ENCODE data around the gene SERINC5. TPM values are rescaled to one million over a fixed set of nuclear protein-coding genes. Genes with fewer than 3 reads are reported as not detected.

The SERINC5 gene
- total and polyA plus RNA-seq, 2 of the 4 experiments (the other 2 are of a cell fraction): 5.0 to 8.1 TPM

DNA sequence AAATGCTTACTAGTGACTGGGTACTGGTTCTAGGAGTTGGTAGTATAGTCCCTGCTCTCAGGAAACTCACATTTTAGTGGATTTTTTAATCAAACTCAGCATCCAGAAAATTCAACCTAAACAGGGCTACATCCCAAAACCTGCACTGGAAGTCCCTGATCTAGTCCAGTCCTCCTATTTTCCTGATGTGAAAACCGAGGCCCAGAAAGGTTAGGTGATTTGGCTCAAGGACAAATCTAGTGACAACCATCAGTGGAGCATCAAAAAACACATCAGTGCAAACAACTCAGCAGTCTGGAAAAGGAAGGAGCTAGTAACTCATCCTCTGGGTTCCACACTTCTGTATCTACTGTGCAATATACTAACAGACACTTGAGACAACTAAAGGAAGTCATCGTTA is 38.2 kb downstream of the SERINC5 start:
- H3K4me3 ChIP-seq (ENCODE audit: insufficient read depth, low read depth, low read length): no peak overlapping the region
- in situ Hi-C loops (cut with MboI; ENCODE audit: low sequenced_read_pairs): no loop called here
- no peak overlapping the region for H2BK5ac ChIP-seq (ENCODE audit: low read depth, low read length, poor library complexity, severe bottlenecking)
- DNase-seq (no peak), ATAC-seq (ENCODE audit: low read depth) (no peak)
- H3K9ac ChIP-seq (ENCODE audit: low read depth, low read length): no peak overlapping the region
- no peak overlapping the region for H2AK9ac ChIP-seq (replicated peaks; ENCODE audit: low read depth, low read length, poor library complexity)
- peaks cover 8% of the 10 kb centered on the region; the same call in 1 of the 2 replicates for H3K9me1 ChIP-seq (ENCODE audit: insufficient read depth, low read length)
- H2AFZ ChIP-seq (replicated peaks; ENCODE audit: low read length, poor library complexity): no peak overlapping the region
- no peaks in the 10 kb centered on the region for H3K36me3 ChIP-seq (ENCODE audit: control insufficient read depth, insufficient read depth, low read length)
- no peak overlapping the region for H3K27ac ChIP-seq (ENCODE audit: insufficient read depth, low read length)
- H3K27me3 ChIP-seq (ENCODE audit: control insufficient read depth, insufficient read depth, low read length): no peaks in the 10 kb centered on the region
- H2BK20ac ChIP-seq (ENCODE audit: low read depth, low read length): no peak overlapping the region
- H3K4me2 ChIP-seq (ENCODE audit: low read depth, low read length): no peak overlapping the region
- no peak overlapping the region for H4K8ac ChIP-seq (ENCODE audit: low read depth in 2 of 2, low read length in 2 of 2)
- no peak overlapping the region for H3K18ac ChIP-seq (ENCODE audit: low read depth, low read length)
- H3K14ac ChIP-seq (replicated peaks; ENCODE audit: low read depth, low read length): no peak overlapping the region
- no TSS peak for BruUV-seq (replicated peaks)
- H2BK15ac ChIP-seq (ENCODE audit: low read depth, low read length): no peak overlapping the region
- POLR2A ChIA-PET (ENCODE audit: unreplicated experiment): no interaction called here
- CTCF ChIA-PET: no interaction called here
- H3K56ac ChIP-seq (ENCODE audit: extremely low read depth, insufficient read depth, low read length): no peak overlapping the region
- 0 out of 2 replicates have a peak, but pooled peaks cover 2% of the 10 kb centered on the region for H3K4me1 ChIP-seq (ENCODE audit: control insufficient read depth, insufficient read depth, low read length)
- H3K4ac ChIP-seq (ENCODE audit: low read depth, low read length): no peak overlapping the region
- intact Hi-C loops (cut with micrococcal nuclease): no loop called here
- no peak overlapping the region for H2AK5ac ChIP-seq (ENCODE audit: low read depth, low read length)
- dilution Hi-C loops (cut with HindIII; ENCODE audit: low sequenced_read_pairs, unreplicated experiment): no loop called here
- H4K91ac ChIP-seq (ENCODE audit: insufficient read depth, low read depth, low read length): no peak overlapping the region
- TF ChIP-seq, protein P1, sequence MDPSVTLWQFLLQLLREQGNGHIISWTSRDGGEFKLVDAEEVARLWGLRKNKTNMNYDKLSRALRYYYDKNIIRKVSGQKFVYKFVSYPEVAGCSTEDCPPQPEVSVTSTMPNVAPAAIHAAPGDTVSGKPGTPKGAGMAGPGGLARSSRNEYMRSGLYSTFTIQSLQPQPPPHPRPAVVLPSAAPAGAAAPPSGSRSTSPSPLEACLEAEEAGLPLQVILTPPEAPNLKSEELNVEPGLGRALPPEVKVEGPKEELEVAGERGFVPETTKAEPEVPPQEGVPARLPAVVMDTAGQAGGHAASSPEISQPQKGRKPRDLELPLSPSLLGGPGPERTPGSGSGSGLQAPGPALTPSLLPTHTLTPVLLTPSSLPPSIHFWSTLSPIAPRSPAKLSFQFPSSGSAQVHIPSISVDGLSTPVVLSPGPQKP (IDR thresholded peaks at IDR 0.05; ENCODE audit: borderline replicate concordance, low read depth, low read length): no peak
- TF ChIP-seq SMC3 (IDR thresholded peaks at IDR 0.05; ENCODE audit: low read depth, low read length): no peak
- TF ChIP-seq, protein P2, sequence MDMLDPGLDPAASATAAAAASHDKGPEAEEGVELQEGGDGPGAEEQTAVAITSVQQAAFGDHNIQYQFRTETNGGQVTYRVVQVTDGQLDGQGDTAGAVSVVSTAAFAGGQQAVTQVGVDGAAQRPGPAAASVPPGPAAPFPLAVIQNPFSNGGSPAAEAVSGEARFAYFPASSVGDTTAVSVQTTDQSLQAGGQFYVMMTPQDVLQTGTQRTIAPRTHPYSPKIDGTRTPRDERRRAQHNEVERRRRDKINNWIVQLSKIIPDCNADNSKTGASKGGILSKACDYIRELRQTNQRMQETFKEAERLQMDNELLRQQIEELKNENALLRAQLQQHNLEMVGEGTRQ (IDR thresholded peaks at IDR 0.05; ENCODE audit: low read depth, low read length): no peak
- TF ChIP-seq MXI1 (IDR thresholded peaks at IDR 0.05; ENCODE audit: borderline replicate concordance, low read depth, low read length): no peak
- no peak for TF ChIP-seq CHD1 (IDR thresholded peaks at IDR 0.05; ENCODE audit: low read depth, low read length)
- TF ChIP-seq FOS (IDR thresholded peaks at IDR 0.05; ENCODE audit: low read depth, low read length): no peak
- TF ChIP-seq RAD21 (IDR thresholded peaks at IDR 0.05; ENCODE audit: low read length): no peak
- TF ChIP-seq CEBPB (IDR thresholded peaks at IDR 0.05; ENCODE audit: low read depth, low read length): no peak
- TF ChIP-seq, protein P3, sequence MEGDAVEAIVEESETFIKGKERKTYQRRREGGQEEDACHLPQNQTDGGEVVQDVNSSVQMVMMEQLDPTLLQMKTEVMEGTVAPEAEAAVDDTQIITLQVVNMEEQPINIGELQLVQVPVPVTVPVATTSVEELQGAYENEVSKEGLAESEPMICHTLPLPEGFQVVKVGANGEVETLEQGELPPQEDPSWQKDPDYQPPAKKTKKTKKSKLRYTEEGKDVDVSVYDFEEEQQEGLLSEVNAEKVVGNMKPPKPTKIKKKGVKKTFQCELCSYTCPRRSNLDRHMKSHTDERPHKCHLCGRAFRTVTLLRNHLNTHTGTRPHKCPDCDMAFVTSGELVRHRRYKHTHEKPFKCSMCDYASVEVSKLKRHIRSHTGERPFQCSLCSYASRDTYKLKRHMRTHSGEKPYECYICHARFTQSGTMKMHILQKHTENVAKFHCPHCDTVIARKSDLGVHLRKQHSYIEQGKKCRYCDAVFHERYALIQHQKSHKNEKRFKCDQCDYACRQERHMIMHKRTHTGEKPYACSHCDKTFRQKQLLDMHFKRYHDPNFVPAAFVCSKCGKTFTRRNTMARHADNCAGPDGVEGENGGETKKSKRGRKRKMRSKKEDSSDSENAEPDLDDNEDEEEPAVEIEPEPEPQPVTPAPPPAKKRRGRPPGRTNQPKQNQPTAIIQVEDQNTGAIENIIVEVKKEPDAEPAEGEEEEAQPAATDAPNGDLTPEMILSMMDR (conservative IDR thresholded peaks at IDR 0.05; ENCODE audit: low read depth, low read length): no peak
- TF ChIP-seq NFE2L2 (IDR thresholded peaks at IDR 0.05; ENCODE audit: low read depth, low read length): no peak
- TF ChIP-seq POLR2A (IDR thresholded peaks at IDR 0.05; ENCODE audit: low read depth, low read length): no peak
- TF ChIP-seq RCOR1 (IDR thresholded peaks at IDR 0.05; ENCODE audit: insufficient replicate concordance, low read length): no peak
- TF ChIP-seq BHLHE40 (IDR thresholded peaks at IDR 0.05; ENCODE audit: low read depth, low read length): no peak
- no peak for TF ChIP-seq RFX5 (IDR thresholded peaks at IDR 0.05; ENCODE audit: low read depth, low read length)
- TF ChIP-seq MAFK (IDR thresholded peaks at IDR 0.05; ENCODE audit: low read depth, low read length): no peak
- WGBS, 2 experiments (ENCODE audit: extremely low coverage in 2 of 2, insufficient read length in 1 of 2): no CpG with 5 or more reads among the region's 2 CpGs
- H3K23ac ChIP-seq (ENCODE audit: low read depth, low read length): no peak overlapping the region
- H3K79me1 ChIP-seq (ENCODE audit: low read depth in 1 of 2, low read length in 2 of 2): peaks cover 5 to 7% of the 10 kb centered on the region in 2 experiments; a peak in 2 of 4 replicates
- no peaks in the 10 kb centered on the region for H3K9me3 ChIP-seq (ENCODE audit: control insufficient read depth, insufficient read depth, low read length)
- H4K5ac ChIP-seq (ENCODE audit: low read depth, low read length): no peak overlapping the region
- H4K20me1 ChIP-seq (ENCODE audit: insufficient read depth, low read length): no peaks in the 10 kb centered on the region
- H2BK120ac ChIP-seq (ENCODE audit: low read depth, low read length): no peak overlapping the region
